Ecto neural progenitor cell (in vitro differentiated cells): ENCODE results near the gene PSKH1.

Source experiments
- DNase-seq: peaks from one replicate; pipeline ENCODE4 v3.0.0-alpha.2; 2018; ENCODE audit warnings: low spot score

PSKH1 gene

DNA sequence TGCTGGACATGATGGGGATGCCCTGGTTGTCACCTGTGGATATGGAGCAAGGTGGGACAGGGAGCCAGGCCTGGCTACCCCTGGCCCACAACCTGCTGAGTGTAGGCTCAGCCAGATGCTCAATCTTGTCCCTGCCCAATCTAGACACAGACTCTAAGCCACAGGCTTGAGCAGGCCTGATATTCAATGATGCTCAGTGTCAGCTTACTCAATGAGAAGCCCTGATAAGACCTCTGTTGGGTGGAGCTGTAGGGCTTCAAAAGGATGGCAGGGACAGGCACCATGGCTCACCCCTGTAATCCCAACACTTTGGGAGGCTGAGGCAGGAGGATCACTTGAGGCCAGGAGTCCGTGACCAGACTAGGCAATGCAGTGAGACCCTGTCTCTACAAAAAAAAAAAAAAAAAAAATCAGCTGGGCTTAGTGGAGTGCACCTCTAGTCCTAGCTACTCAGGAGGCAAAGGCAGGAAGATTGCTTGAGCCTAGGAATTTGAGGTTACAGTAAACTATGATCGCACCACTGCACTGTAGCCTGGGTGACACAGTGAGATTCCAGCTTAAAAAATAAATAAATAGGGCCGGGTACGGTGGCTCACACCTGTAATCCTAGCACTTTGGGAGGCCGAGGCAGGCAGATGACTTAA, 47.5 kb downstream of the PSKH1 start:
- DNase-seq = no peak

DNA sequence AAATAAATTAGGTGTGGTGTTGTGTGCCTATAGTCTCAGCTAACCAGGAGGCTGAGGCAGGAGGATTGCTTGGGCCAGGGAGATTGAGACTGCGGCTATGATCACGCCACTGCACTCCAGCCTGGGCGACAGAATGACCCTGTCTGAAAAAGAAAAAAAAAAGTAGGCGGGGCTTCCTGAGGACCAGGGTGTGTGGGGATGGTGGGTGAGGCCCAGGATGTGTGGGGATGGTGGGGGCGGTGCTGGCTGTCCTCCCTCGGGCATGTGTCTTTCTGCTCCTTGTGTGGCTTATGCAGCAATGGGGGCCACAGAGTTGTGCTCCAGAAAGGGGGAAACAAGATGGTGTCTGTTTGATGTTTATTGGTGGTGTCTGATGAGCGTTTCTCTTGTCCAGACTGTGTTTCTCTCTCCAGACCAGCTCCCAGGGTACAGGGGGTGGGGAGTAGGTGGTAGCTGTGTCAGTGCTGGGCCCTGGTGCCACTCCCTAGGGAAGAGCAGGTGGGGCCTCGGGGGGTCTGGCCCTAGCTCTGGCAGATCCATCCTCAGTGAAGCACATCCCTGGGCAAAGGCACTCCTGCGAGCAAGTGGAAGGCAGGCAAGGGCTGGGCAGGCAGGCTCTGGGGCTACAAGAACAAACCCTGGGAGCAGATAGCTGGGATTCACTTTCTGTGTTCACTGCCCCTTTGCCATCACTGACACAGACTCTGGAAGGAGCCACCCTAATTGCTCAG, 48.6 kb downstream of the PSKH1 start:
- DNase-seq = no peak

DNA sequence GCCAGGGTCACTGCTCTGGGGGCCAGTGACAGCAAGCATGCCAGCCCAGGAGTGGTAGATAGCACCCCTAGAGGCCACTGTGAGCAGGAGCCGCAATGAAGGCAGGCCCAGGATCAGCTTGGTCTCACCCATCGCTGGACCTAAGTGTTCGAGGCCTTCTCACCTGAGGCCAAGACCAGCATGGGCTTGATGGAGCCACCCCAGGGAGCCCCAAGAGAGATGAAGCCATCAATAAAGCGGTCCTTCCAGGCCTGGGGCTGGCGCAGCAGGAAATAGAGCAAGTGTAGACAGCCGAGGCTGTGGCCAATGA, 49.1 kb downstream of the PSKH1 start:
- DNase-seq = peak; percentile 72

DNA sequence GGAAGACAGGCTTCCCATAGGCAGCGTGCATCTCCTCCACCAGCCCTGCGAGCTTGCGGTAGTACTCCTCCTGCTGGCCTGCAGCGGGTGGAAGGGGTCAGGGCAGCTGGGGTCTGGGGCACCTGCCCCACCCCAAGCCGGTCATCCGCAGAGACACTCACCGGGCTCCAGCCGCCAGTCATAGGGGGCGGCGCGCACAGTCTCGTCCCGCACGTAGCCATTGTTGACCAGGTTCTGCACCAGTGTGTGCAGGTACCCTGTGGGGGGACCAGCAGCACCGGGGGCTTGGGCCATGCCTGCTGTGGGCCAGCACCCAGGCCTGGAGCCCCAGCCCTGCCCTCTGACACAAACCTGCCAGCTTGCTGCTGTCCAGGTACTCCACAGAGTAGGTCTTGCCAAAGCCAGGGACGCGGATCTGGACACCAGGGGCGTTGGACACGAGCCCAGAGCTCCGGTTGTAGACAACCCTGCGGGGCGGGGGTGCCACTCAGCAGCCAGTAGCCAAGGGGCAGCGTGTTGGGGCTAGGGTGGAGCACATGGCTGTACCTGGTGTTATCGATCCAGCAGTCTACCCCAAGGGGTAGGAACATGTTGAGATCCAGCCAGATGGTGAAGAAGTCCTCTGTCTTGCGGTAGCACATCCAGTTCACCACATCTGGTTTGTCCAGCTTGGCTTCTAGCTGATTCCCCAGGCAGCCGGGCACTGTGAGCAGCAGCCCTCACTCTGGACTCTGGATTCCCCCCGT, 49.6 kb downstream of the PSKH1 start:
- no peak for DNase-seq

DNA sequence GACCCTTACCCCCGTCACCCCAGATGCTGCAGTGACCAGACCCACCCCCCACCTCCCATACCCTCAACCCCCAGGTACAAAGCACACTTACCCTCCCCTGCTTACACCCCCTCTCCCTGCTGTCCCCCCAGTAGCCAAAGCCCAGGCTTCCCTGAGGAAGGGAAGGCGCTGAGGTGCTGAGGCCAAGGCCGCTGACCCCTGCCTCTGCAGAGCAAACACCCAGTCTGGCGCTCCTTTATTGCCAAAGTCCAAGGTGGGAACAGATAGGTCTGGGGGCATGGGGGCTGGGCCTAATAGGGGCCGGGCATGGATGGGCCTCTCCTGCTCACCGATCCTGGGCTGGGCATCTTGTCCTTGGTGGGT, 50.2 kb downstream of the PSKH1 start:
- DNase-seq = no peak

DNA sequence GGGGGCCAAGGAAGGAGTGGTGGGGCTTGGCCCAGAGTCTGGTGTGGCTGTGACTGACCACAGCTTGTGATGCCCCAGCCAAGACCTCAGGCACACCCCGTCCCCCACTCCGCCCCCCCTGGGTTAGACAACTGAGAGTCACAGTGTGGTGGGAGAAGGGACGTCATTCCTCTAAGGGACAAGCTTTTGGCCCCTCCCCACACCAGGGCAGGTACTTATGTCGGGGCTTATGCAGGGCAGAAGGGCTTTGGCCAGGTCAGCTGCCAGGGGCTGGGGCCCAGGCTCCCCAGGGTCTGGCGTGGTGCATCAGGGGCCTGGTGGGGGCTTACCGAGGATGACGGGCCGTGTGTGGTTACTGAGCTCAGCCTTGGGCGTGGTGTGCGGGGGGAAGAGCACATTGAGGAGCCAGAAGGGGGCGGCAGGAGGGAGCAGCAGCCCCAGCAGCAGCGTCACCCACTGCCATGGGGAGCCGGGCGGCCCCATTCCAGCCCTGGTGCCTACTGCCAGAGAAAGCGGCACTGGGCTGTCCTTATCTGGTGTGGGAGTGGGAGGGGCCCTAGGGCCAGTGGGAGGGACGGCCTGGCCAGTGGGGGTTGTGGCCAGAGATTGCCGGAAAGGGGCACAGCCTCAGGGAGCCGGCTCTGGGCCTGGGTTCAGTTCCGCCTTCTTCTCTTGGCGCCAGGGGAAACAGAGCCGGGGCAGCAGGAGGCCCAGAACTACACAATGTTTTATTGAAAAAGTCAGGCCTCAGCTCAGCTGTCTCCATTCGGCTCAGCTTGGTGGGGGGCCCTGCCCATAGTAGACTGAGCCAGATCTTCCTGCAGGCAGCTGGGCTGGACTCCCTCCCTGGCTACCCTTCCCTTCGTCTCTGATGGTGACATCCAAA, 50.8 kb downstream of the PSKH1 start, which contains the start of gene LCAT:
Gene LCAT, minus strand, starts transcription at position 502 of the 886 bp plus-strand sequence. Its CDS starts 19 bp downstream, at position 483.
- DNase-seq = no peak

DNA sequence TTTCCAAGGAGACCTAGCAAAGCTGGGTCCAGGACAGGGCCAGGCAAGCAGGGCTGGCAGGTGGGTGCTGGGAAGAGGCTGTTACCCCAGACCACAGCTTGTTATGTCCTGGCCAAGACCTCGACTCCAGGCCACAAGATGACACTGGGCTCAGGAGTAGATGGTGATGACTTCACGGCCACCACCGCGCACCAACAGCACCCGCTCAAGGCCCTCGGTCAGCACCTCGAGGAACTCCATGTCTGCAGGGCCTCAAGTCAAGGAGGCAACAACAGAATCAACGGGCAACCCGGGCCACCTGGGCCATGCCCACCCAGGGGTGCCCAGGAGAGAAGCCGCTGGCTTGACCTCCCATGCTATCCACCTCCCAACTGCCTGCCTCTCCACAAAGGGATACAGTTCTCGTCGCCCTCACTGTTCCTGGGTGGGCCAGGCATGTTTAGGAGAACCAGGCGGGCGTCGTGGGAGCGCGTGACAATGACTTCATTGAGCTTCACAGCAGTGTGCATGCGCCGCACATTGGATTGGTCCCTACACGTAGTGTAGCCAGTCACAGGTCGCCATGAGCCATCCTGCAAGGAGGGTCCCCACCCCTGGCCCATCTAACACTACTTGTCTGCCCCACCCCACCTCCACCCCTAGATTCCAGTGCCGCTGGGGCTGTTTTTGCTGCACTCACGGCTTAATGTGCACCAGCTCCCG, 51.8 kb downstream of the PSKH1 start:
- DNase-seq = no peak

DNA sequence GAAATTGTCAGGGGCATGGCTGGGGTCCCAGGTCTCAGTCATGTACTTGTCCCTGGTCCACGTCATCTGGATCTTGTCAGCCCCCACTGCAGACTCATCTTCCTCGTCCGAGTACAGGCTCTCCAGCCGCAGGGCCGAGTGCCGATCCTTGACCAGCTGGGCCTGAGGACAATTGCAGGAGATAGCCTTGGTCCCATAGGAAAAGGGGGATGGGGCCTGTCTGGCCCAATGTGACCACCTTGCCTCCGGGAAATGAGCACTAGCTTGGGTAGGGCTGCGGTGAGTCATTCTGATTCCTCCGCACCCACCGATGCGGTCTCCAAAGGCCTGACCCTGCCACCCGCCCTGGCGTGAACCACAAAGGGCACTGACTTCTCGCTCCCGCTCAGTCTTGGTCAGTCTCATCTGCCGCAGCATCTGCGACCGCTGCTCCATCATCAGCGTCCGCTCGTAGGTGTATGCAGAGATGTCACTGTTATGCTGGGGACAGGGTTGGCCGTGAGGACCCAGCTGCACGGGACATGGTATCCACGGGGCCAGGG, 52.4 kb downstream of the PSKH1 start:
- DNase-seq = no peak

DNA sequence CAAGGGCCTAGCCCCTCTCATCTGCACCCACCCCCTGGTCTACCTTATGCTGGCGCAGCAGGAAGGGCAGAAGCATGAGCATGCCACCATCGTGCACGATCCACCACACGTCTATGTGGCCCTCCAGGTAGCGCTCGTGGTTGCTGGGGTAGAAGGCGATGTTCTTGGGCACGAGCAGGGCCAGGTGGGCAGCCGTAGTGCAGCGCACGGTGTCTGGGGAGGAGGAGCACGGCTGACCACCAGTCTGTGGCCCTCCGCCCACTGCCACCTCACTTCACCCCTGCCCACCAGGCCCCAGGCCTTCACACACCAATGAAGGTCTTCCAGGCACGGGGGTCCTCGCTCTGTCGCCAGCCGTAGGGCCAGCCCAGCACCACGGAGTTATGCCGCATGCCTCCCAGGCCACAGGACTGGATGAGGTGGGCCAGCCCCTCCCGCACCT, 53.1 kb downstream of the PSKH1 start:
- no peak for DNase-seq

DNA sequence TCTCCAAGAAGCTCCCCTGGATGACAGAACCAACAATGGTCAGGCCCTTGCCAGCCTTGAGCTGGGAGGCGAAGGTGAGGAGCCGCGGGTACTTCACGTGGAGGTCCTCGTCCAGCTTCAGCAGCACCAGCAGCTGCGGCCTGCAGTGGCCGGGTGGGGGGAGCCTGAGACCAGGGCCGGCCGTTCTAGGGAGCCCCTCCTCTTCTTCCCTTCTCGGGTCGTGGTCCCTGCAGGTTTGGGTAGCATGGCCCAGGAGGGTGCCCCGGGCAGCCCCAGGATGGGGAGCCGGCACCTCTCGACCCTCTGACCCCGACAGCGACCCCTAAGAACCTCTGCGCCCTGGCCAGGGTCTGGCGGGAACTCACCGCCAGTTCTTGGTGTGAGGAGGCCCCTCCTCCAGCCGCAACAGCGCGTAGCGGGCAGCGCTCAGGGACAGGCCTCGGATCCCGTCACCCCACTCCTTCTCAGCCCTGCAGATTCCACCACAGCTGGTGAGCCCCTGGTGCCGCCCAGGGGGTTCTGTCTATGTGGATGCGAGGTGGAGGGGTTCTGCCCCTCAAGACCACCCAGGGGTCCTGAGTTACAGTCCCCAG, 54.0 kb downstream of the PSKH1 start:
- DNase-seq = no peak

DNA sequence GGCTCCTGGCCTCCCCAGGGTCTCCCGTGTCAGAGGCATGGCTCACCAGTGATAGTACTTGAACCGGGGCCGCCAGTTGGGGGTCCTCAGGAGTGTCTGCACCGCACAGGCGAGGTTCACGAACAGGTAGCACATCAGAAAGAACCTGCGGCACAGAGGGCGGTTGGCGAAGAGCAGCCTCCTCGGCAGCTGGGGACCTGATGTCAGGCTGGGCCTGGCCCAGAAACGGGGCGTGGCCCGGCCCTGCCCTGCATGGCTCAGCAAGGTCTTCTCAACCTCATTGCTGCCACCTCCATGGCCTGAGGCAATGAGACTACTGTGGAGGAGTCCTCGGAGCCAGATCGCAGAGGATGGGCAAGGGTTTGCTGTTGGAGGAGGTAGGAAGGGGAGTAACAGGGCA, 55.0 kb downstream of the PSKH1 start:
- DNase-seq = no peak

DNA sequence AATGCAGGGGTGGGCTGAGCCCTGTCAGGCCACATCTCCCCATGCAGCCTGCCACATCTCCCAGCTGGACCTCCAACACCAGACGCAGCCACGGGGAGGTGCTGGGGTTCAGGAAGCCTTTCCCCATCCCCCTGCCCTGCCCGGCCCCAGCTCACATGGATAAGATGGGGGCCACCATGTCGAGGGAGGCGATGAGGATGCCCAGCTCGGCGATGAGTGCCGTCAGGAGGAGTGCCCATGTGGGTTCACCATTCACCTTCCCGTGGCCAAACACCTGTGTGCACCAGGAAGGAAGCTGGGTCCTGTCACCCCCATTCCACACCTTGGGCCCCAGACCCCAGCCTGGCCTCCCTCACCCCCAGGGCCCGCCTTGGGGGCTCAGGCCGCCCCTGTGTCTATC, 56.6 kb downstream of the PSKH1 start:
- no peak for DNase-seq

DNA sequence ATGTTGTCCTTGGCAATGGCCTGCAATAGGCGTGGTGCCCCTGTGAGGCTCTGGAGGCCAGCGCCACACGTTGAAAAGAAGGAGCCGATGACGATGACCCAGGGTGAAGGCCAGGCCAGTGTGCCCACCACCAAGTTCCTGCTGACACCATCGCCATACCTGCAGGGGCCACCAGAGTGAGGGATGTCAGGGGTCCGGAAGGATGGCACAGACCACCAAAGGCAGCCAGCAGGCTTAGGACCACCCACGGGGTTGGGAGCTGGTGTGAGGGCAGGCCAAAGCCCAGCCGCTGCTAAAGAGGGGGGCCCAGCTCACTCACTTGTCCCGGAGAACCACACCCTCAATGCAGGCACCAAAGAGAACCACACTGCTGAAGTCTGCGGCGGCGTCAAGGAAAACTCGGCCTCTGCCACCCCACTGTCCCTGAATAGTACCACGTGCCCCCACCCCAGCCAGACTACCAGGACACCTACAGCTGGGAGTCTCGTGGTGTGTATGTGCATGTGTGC, 57.3 kb downstream of the PSKH1 start:
- DNase-seq = no peak

DNA sequence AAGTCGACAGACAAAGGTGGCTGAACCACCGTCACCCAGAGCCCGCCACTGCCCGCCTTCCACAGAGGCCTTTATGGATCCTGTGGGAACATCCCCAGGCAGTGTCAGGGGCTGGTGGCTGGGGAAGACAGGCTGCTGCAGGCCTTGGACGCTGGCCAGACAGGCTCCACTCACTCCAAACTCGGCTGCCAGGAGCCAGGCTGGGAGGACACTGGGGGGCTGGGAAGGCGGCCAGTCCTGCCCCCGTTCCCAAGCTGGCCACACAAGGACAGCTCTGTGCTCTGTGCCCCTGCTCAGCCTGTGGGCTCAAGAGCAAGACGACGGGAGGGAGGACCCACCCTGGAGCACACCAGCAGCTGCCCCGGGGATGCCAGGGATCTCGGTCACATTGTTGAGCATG, 58.4 kb downstream of the PSKH1 start:
- no peak for DNase-seq

DNA sequence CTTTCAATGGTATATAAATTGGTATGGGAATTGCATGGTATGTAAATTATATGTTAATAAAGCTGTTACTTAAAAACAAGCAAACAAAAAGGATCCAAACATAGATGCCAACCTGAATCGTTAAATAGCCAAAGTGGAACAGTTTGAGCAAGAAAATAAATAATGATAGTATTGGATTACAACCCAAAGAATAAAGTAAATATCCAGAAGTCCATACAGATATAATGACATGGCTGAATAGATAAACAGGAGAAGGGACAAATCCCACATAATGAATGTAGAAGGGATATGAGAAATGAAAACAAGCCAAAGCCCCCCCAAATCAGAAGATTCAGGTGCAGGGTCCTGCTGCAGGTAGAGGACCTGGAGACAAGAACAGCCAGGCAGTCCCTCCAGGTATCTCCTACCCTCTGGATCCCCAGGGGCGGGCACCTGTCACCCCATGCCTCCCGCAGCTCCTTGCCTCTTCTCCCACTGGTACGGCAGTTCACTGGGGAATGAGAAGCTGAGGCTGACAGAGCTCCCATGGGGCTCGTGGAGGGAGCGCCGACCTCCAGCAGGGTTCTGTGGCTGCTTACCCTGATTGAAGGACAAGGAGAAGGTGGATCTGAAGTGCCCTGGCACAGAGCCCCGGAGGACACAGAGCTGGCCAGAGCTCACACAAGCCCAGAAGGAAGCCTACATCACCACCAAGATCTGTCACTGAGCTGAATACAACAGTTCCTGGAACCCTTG, 60.8 kb downstream of the PSKH1 start:
- DNase-seq = no peak

DNA sequence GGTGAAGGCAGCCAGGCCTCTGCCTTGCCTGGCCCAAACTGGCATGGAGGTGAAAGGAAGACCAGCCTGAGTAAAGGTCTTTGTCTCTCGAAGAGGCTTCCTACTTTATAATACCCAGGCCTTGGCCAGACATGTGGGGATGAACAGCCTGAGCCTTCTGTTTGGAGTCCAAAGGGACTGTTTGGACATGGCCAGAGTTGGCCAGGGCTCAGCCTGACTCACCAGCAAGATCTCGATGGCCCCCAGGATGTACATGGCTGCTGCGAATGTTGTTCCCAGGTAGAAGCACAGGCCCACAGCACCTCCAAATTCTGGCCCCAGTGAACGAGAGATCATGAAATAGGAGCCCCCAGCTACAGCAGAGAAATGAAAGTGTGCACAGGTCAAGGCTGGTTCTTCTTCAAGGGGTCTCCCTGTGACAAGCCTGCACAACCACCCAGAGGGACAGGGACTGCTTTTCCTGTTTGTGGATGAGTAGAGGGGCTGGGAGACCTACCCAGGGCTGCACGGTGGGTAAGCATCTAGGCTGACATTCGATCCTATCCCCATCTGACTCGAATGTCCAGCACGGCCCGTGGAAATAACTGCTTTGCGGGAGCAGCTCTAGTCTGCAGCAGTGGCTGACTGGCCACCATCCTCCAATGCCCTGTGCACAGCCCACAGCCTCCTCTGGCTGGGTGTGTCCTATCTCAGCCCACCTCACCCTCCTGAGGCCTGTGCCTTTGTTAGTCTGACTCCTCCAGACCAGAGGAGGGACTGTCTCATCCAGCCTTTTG, 61.6 kb downstream of the PSKH1 start:
- DNase-seq = no peak

DNA sequence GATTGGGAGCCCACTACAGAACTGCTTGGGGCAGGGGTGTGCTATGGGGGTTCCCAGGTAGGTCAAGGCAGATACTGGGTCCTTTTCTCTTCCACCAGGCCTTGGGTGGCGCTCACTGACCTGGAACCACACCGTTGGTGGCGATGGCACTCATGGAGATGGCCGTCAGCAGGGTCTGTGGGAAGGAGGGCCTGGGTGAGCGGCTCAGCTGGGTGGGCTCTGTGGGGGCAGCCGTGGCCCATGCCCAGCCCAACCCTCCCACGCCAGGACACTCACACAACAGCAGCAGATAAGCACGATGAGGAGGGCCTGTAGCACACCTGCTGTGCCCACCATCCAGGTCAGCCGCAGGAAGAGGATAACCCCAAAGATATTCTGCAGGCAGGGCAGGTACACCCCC, 64.6 kb downstream of the PSKH1 start:
- no peak for DNase-seq

DNA sequence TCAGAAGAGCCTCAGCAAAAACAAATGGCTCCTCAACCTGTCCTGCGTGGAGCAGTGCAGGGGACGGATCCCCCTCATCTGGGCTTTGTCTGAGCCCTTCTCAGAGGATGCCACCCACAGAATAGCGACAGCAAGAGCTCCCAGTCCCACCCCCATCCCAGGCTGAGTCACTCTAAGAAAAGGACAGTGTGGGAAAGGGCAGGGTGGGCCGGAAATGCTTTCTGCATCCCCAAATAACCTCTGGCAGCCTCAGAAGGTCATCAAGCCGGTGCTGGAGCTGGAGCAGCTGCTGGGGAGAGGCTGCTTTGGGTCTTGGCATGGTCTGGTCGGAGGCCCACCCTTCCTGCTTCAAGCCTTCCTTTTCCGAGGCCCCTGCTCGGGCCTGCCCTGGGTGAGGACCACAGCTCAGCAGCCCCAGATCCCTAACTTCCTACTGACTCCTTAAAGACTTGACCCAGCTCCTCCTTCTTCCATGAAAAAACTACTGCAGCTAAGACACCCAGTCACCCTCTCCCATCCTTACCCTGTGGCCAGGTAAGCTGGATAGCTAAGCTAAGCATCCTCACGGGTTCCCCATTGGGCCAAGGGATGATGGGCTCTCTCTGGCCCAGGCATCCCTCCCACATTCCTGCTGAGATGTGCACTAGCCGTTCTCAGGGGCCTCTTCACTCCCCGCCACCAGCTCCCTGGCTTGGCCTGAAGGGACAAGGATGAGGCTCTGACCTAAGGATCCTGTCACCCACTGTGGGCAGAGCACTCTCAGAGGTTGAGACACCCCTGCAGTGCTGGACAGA, 66.7 kb downstream of the PSKH1 start:
- no peak for DNase-seq
